SK-N-SH (cell line): ENCODE data around the gene MC4R. TPM values are rescaled to one million over a fixed set of nuclear protein-coding genes. Genes with fewer than 3 reads are reported as not detected.
"Not testable (repeated sequence)": the region's sequence is repeated elsewhere in the genome, so short reads cannot be mapped to it uniquely, and the experiment has no call there.

Experiments used
- CTCF ChIA-PET: fragments of 300-600, 350-600 bp; formaldehyde crosslinking; extraction: SDS; loops from one replicate; lab custom pipeline; 2021; lab: Yijun Ruan, JAX
- POLR2A ChIA-PET: fragments of 350-600 bp; sonication (Branson Sonifier 250); formaldehyde crosslinking; extraction: SDS; loops from one replicate; lab custom pipeline; 2020; ENCODE audit warnings: antibody characterized with exemption, inconsistent platforms; lab: Yijun Ruan, JAX
- DNase-seq: peaks from one replicate; pipeline ENCODE4 v3.0.0; 2012
- H2AFZ ChIP-seq: fragments of 200-600 bp; sonication (generic); 2 replicates; pipeline ENCODE4 v1.8.1; 2016; ENCODE audit warnings: antibody characterized with exemption, mild to moderate bottlenecking, low read depth
- H3F3A ChIP-seq: fragments of 200-600 bp; sonication (generic); replicated peaks from 2 replicates; pipeline ENCODE3; 2016; ENCODE audit warnings: antibody characterized with exemption, mild to moderate bottlenecking; ENCODE audit not compliant: insufficient read depth
- H3K27ac ChIP-seq, 2 experiments: fragments of 200-500 bp in 1 of 2; fragments of 200-600 bp in 1 of 2; sonication (Bioruptor generic) in 1 of 2; sonication (generic), shearing (Covaris generic) in 1 of 2; 2 replicates each; pipeline versions ENCODE4 v1.5.1 to v1.6.1; 2014 to 2016; ENCODE audit warnings: low read depth in 2 of 2, inconsistent platforms in 1 of 2, low read length in 1 of 2, mild to moderate bottlenecking in 1 of 2, mixed read lengths in 1 of 2
- H3K27me3 ChIP-seq: fragments of 200-600 bp; sonication (generic), shearing (Covaris generic); 2 replicates; pipeline ENCODE4 v1.6.1; 2016; ENCODE audit warnings: mixed run types; ENCODE audit not compliant: insufficient read depth
- H3K36me3 ChIP-seq, 2 experiments: fragments of 200-500 bp in 1 of 2; fragments of 200-600 bp in 1 of 2; sonication (Bioruptor generic) in 1 of 2; sonication (generic) in 1 of 2; replicated peaks in 1 of 2; 2 replicates each; pipeline versions ENCODE3 to v1.5.1; 2014 to 2016; ENCODE audit warnings: low read length in 1 of 2, mild to moderate bottlenecking in 1 of 2; ENCODE audit not compliant: insufficient read depth in 2 of 2, control insufficient read depth in 1 of 2
- H3K4me1 ChIP-seq, 2 experiments: fragments of 200-500 bp in 1 of 2; fragments of 200-600 bp in 1 of 2; sonication (Bioruptor generic) in 1 of 2; sonication (generic), shearing (Covaris generic) in 1 of 2; 2 replicates each; pipeline versions ENCODE4 v1.5.1 to v1.6.1; 2014 to 2016; ENCODE audit warnings: low read depth in 1 of 2, low read length in 1 of 2, mixed run types in 1 of 2; ENCODE audit not compliant: insufficient read depth in 2 of 2, control insufficient read depth in 1 of 2
- H3K4me2 ChIP-seq: fragments of 200-600 bp; sonication (generic), shearing (Covaris generic); 2 replicates; pipeline ENCODE4 v1.6.1; 2017; ENCODE audit warnings: mixed run types
- H3K4me3 ChIP-seq, 2 experiments: fragments of 200-500 bp in 1 of 2; fragments of 200-600 bp in 1 of 2; sonication (Bioruptor generic) in 1 of 2; sonication (generic), shearing (Covaris generic) in 1 of 2; 2 replicates each; pipeline versions ENCODE4 v1.5.1 to v1.8.1; 2014 to 2016; ENCODE audit warnings: low read depth in 2 of 2, inconsistent platforms in 1 of 2, low read length in 1 of 2, mild to moderate bottlenecking in 1 of 2, mixed read lengths in 1 of 2, moderate library complexity in 1 of 2
- H3K79me2 ChIP-seq: fragments of 200-600 bp; sonication (generic); 2 replicates; pipeline ENCODE4 v1.8.1; 2017; ENCODE audit warnings: mild to moderate bottlenecking; ENCODE audit not compliant: insufficient read depth
- H3K9ac ChIP-seq: fragments of 200-600 bp; sonication (generic); 2 replicates; pipeline ENCODE4 v1.6.1; 2017; ENCODE audit warnings: mixed run types
- H3K9me2 ChIP-seq: fragments of 200-600 bp; sonication (generic); 2 replicates; pipeline ENCODE4 v1.6.1; 2017; ENCODE audit warnings: mixed run types
- H3K9me3 ChIP-seq: fragments of 200-600 bp; sonication (generic); 2 replicates; pipeline ENCODE4 v1.6.1; 2017; ENCODE audit warnings: mixed run types, mild to moderate bottlenecking, moderate library complexity
- H4K20me1 ChIP-seq: fragments of 200-600 bp; sonication (generic); 2 replicates; pipeline ENCODE4 v1.6.1; 2017; ENCODE audit warnings: mild to moderate bottlenecking, mixed run types; ENCODE audit not compliant: insufficient read depth
- CHD2 ChIP-seq: fragments of 150-350 bp; IDR thresholded peaks from 2 replicates; pipeline ENCODE4 v1.6.1; 2018; ENCODE audit warnings: low read length; ENCODE audit not compliant: partially characterized antibody
- EP300 ChIP-seq, 2 experiments: IDR thresholded peaks; 2 replicates each; pipeline versions ENCODE4 v1.4.0 to v1.6.1; 2012; ENCODE audit warnings: borderline replicate concordance in 1 of 2, low read depth in 1 of 2, low read length in 1 of 2
- EZH2phosphoT487 ChIP-seq: fragments of 200-600 bp; sonication (generic); IDR thresholded peaks from 2 replicates; pipeline ENCODE4 v1.6.1; 2017; ENCODE audit warnings: low read depth, mixed run types, mild to moderate bottlenecking, antibody characterized with exemption, moderate library complexity, borderline replicate concordance
- FOSL2 ChIP-seq: IDR thresholded peaks from 2 replicates; pipeline ENCODE4 v1.4.0; 2012; ENCODE audit warnings: low read depth, mild to moderate bottlenecking, moderate library complexity, borderline replicate concordance
- FOXM1 ChIP-seq: IDR thresholded peaks from 2 replicates; pipeline ENCODE4 v1.4.0; 2012; ENCODE audit warnings: low read depth, mild to moderate bottlenecking
- GABPA ChIP-seq: IDR thresholded peaks from 2 replicates; pipeline ENCODE4 v1.4.0; 2012; ENCODE audit warnings: low read depth, mild to moderate bottlenecking
- GATA2 ChIP-seq: sonication (generic); formaldehyde crosslinking; IDR thresholded peaks from 2 replicates; pipeline ENCODE4 v1.5.0; 2020; ENCODE audit warnings: mild to moderate bottlenecking, missing genetic modification reagents
- IRF3 ChIP-seq: fragments of 150-350 bp; IDR thresholded peaks from 2 replicates; pipeline ENCODE4 v1.6.1; 2016; ENCODE audit warnings: mild to moderate bottlenecking, low read depth, low read length
- JUND ChIP-seq: IDR thresholded peaks from 2 replicates; pipeline ENCODE4 v1.4.0; 2012
- MXI1 ChIP-seq: IDR thresholded peaks from 2 replicates; pipeline ENCODE4 v1.6.1; 2012; ENCODE audit warnings: mild to moderate bottlenecking, low read depth, low read length, improper control_type of control experiment
- NFIC ChIP-seq: IDR thresholded peaks from 2 replicates; pipeline ENCODE4 v1.4.0; 2012; ENCODE audit warnings: borderline replicate concordance
- NRF1 ChIP-seq: IDR thresholded peaks from 2 replicates; pipeline ENCODE4 v1.6.1; 2012; ENCODE audit warnings: low read depth, mild to moderate bottlenecking, low read length
- POLR2AphosphoS5 ChIP-seq: IDR thresholded peaks from 2 replicates; pipeline ENCODE4 v1.6.1; 2012; ENCODE audit warnings: low read depth, low read length
- RAD21 ChIP-seq: IDR thresholded peaks from 2 replicates; pipeline ENCODE4 v1.6.1; 2012; ENCODE audit warnings: mild to moderate bottlenecking, low read length
- RCOR1 ChIP-seq: fragments of 150-350 bp; IDR thresholded peaks from 2 replicates; pipeline ENCODE4 v1.6.1; 2017; ENCODE audit warnings: antibody characterized with exemption, low read length
- RFX5 ChIP-seq: IDR thresholded peaks from 2 replicates; pipeline ENCODE4 v1.6.1; 2012; ENCODE audit warnings: mild to moderate bottlenecking, improper control_type of control experiment, low read length
- SMC3 ChIP-seq: IDR thresholded peaks from 2 replicates; pipeline ENCODE4 v1.6.1; 2012; ENCODE audit warnings: low read depth, low read length, improper control_type of control experiment
- TAF1 ChIP-seq: IDR thresholded peaks from 2 replicates; pipeline ENCODE4 v1.6.1; 2012; ENCODE audit warnings: low read depth, mild to moderate bottlenecking, low read length, moderate library complexity, borderline replicate concordance
- TCF12 ChIP-seq: IDR thresholded peaks from 2 replicates; pipeline ENCODE4 v1.4.0; 2012
- TEAD4 ChIP-seq: IDR thresholded peaks from 2 replicates; pipeline ENCODE4 v1.4.0; 2012; ENCODE audit warnings: mild to moderate bottlenecking, borderline replicate concordance; ENCODE audit not compliant: insufficient read depth
- USF2 ChIP-seq: fragments of 150-350 bp; IDR thresholded peaks from 2 replicates; pipeline ENCODE4 v1.6.1; 2017; ENCODE audit warnings: antibody characterized with exemption, low read length, low read depth, borderline replicate concordance
- YY1 ChIP-seq: IDR thresholded peaks from 2 replicates; pipeline ENCODE4 v1.4.0; 2012; ENCODE audit warnings: low read depth, mild to moderate bottlenecking
- WGBS: methylation state at CpG from one replicate; pipeline ENCODE4 v1.1.6; 2017; ENCODE audit warnings: low lambda C conversion rate; 5-methylcytosine and 5-hydroxymethylcytosine counted together
- polyA plus RNA-seq, 3 experiments: library from polyadenylated mRNA; depleted of rRNA; stranded (reverse); fragments of >200 nt; gene quantifications; 2 replicates each; pipeline ENCODE4 v1.2.3, GENCODE V29; 2012
- TF ChIP-seq, protein P1 (sequence below): IDR thresholded peaks from 2 replicates; pipeline ENCODE4 v1.4.0; 2012; ENCODE audit warnings: low read depth
- TF ChIP-seq, protein P2 (sequence below): IDR thresholded peaks from 2 replicates; pipeline ENCODE4 v1.4.0; 2012; ENCODE audit warnings: low read depth, borderline replicate concordance
- TF ChIP-seq, protein P3 (sequence below): IDR thresholded peaks from 2 replicates; pipeline ENCODE4; 2012

Gene MC4R
- 0.21 and 0.62 TPM in 2 replicates for polyA plus RNA-seq (2012; rRNA removed)
- 0.31 and 0.47 TPM in 2 replicates for polyA plus RNA-seq (2012; cell fraction: cytosol; rRNA removed)
- polyA plus RNA-seq (2012; cell fraction: nucleus; rRNA removed): 0.06 and 0.08 TPM in 2 replicates

DNA sequence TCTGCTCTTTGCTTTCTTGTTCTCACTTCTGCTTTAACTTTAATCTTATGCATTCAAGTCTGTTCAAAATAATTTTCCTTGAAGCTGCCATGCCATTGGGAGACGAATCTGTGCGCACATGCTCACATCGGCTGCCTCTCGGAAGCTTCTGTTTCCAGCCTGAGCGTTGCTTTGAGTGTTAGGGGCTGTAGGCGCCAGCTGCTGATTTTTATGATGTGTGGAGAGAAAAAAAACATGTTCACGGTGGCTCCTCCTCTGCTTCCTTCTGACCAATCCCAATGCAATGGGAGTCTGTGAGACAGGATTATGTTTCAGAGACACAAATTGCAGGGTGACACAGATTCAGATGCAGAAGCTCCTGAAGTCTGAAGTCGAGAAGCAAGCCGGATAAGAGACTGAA, at the start of gene MC4R:
TSS of gene MC4R (minus strand) at position 180 of the 400 bp plus-strand sequence. CDS start 426 bp downstream, outside the sequence.
- WGBS: 4% methylated on average over 9 of the region's 9 CpGs
- DNase-seq: peak; percentile 77
- Histone ChIP-seq H3K4me2 (peak within 1 kb of the TSS; percentile 63), H3K9me3 (no peaks in the 10 kb centered on the region), H3K9ac (peak within 1 kb of the TSS; percentile 21; the same call in 1 of the 2 replicates), H3K27ac (peak within 1 kb of the TSS; percentile 28 to 95; a peak in 3 of 4 replicates)
- TF ChIP-seq MXI1 (peak; percentile 81), TAF1 (no peak; the same call in 1 of the 2 replicates), RCOR1 (peak; percentile 6; the same call in 1 of the 2 replicates), IRF3 (no peak), NFIC (no peak), NRF1 (no peak), USF2 (no peak), POLR2AphosphoS5 (peak; percentile 41), GABPA (no peak), FOSL2 (no peak), RFX5 (peak; percentile 70; the same call in 1 of the 2 replicates), JUND (no peak), TEAD4 (no peak), FOXM1 (no peak), GATA2 (peak; percentile 35; the same call in 1 of the 2 replicates), EP300 (IDR thresholded peaks at IDR 0.05; ENCODE audit: borderline replicate concordance in 1 of 2, low read depth in 1 of 2, low read length in 1 of 2) (peak in 1 of 2 experiments; percentile 49; a peak in 1 of 4 replicates), YY1 (no peak), CHD2 (peak; percentile 58), SMC3 (no peak), TCF12 (peak; percentile 24; the same call in 1 of the 2 replicates), EZH2phosphoT487 (no peak), RAD21 (peak; percentile 43)
- TF ChIP-seq, protein P1, sequence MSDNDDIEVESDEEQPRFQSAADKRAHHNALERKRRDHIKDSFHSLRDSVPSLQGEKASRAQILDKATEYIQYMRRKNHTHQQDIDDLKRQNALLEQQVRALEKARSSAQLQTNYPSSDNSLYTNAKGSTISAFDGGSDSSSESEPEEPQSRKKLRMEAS: peak; percentile 65
- TF ChIP-seq, protein P2, sequence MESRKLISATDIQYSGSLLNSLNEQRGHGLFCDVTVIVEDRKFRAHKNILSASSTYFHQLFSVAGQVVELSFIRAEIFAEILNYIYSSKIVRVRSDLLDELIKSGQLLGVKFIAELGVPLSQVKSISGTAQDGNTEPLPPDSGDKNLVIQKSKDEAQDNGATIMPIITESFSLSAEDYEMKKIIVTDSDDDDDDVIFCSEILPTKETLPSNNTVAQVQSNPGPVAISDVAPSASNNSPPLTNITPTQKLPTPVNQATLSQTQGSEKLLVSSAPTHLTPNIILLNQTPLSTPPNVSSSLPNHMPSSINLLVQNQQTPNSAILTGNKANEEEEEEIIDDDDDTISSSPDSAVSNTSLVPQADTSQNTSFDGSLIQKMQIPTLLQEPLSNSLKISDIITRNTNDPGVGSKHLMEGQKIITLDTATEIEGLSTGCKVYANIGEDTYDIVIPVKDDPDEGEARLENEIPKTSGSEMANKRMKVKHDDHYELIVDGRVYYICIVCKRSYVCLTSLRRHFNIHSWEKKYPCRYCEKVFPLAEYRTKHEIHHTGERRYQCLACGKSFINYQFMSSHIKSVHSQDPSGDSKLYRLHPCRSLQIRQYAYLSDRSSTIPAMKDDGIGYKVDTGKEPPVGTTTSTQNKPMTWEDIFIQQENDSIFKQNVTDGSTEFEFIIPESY: no peak
- TF ChIP-seq, protein P3, sequence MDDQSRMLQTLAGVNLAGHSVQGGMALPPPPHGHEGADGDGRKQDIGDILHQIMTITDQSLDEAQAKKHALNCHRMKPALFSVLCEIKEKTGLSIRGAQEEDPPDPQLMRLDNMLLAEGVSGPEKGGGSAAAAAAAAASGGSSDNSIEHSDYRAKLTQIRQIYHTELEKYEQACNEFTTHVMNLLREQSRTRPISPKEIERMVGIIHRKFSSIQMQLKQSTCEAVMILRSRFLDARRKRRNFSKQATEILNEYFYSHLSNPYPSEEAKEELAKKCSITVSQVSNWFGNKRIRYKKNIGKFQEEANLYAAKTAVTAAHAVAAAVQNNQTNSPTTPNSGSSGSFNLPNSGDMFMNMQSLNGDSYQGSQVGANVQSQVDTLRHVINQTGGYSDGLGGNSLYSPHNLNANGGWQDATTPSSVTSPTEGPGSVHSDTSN: peak; percentile 32; the same call in 1 of the 2 replicates
- TF ChIP-seq, all 33 proteins: peak for 11
- no peaks in the 10 kb centered on the region for H3F3A ChIP-seq
- CTCF ChIA-PET: interaction anchor here (0.6 to 3.0 kb wide), 6 partner anchors 15 to 384 kb away, joined by 3 to 19 read pairs (median 3); no protein-coding TSS in a partner anchor
- no peaks in the 10 kb centered on the region for H3K79me2 ChIP-seq
- no peaks in the 10 kb centered on the region for H3K36me3 ChIP-seq
- peak within 1 kb of the TSS; percentile 82 for H2AFZ ChIP-seq
- H3K27me3 ChIP-seq: no peaks in the 10 kb centered on the region
- POLR2A ChIA-PET: interaction anchor here (0.6 to 1.3 kb wide), 4 partner anchors 11 to 175 kb away, joined by 3 read pairs; no protein-coding TSS in a partner anchor
- H4K20me1 ChIP-seq: no peaks in the 10 kb centered on the region
- no peaks in the 10 kb centered on the region for H3K9me2 ChIP-seq
- peak within 1 kb of the TSS; percentile 45 to 59 for H3K4me3 ChIP-seq
- H3K4me1 ChIP-seq: peaks cover 0 to 11% of the 10 kb centered on the region in 2 experiments; a peak in 2 of 4 replicates

DNA sequence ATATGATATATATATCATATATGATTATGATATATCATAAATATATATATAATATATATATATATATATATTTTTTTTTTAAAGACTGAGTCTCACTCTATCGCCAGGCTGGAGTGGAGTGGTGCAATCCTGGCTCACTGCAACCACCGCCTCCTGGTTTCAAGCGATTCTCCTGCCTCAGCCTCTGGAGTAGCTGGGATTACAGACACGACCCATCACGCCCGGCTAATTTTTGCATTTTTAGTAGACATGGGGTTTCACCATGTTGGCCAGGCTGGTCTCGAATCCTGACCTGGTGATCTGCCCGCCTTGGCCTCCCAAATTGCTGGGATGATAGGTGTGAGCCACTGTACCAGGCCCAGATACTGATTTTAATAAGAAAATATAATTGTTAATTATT, 49.7 kb upstream of the MC4R start:
- H3K9me2 ChIP-seq, H3K9ac ChIP-seq, H4K20me1 ChIP-seq, H3K36me3 ChIP-seq, H2AFZ ChIP-seq, H3K4me1 ChIP-seq, H3F3A ChIP-seq, H3K79me2 ChIP-seq, H3K27me3 ChIP-seq, H3K27ac ChIP-seq, H3K4me3 ChIP-seq, POLR2A ChIA-PET, H3K9me3 ChIP-seq, DNase-seq, CTCF ChIA-PET, H3K4me2 ChIP-seq: not testable (repeated sequence)
- WGBS: 91% methylated on average over 8 of the region's 8 CpGs
